SK-N-MC (cell line): ENCODE data around the gene HOXC12.
A peak's percentile ranks its signal among the peaks of the same experiment; 100 is the strongest.

ENCODE experiments used
- DNase-seq: peaks from one replicate; pipeline ENCODE4 v3.0.0-alpha.2; 2011; ENCODE audit warnings: low read depth, low spot score
- H3K27ac ChIP-seq: fragments of 200-600 bp; sonication (generic); 2 replicates; pipeline ENCODE4 v1.5.1; 2016; ENCODE audit warnings: mixed run types
- H3K36me3 ChIP-seq: fragments of 200-600 bp; sonication (generic); 2 replicates; pipeline ENCODE4 v1.6.1; 2017; ENCODE audit warnings: antibody characterized with exemption, low read length, mixed read lengths; ENCODE audit not compliant: insufficient read depth
- H3K4me3 ChIP-seq: fragments of 200-600 bp; sonication (generic); 2 replicates; pipeline ENCODE4 v1.5.1; 2016
- H3K9ac ChIP-seq: fragments of 200-600 bp; sonication (generic); 2 replicates; pipeline ENCODE4 v1.8.0; 2017; ENCODE audit warnings: mixed run types, mixed read lengths; ENCODE audit not compliant: insufficient read length
- H3K9me3 ChIP-seq: fragments of 200-600 bp; sonication (generic); 2 replicates; pipeline ENCODE4 v1.6.1; 2017; ENCODE audit warnings: low read depth, mild to moderate bottlenecking, antibody characterized with exemption, low read length, moderate library complexity, mixed read lengths
- EZH2 ChIP-seq: fragments of 200-600 bp; sonication (generic); IDR thresholded peaks from one replicate; pipeline ENCODE4 v1.6.1; 2017; ENCODE audit warnings: antibody characterized with exemption
- FOXP2 ChIP-seq: optimal IDR thresholded peaks from 2 replicates; pipeline ENCODE3; 2011; ENCODE audit warnings: mild to moderate bottlenecking, moderate library complexity; ENCODE audit not compliant: insufficient read depth; ENCODE audit errors: extremely low read length, control extremely low read depth
- POLR2AphosphoS5 ChIP-seq: IDR thresholded peaks from 2 replicates; pipeline ENCODE4 v1.6.1; 2012; ENCODE audit warnings: mild to moderate bottlenecking, low read depth, low read length, borderline replicate concordance

HOXC12 gene

GRCh38 chr12:53947743-53948142 lies 7.0 kb upstream of the HOXC12 start:
- peaks cover 8% of the 10 kb centered on the region; the same call in 1 of the 2 replicates for H3K36me3 ChIP-seq
- no peak for DNase-seq

GRCh38 chr12:53948650-53949593 lies 5.8 kb upstream of the HOXC12 start:
- TF ChIP-seq POLR2AphosphoS5 (no peak), EZH2 (no peak), FOXP2 (no peak)
- Histone ChIP-seq H3K27ac (peak overlapping the region; percentile 15; the same call in 1 of the 2 replicates), H3K36me3 (peaks cover 8% of the 10 kb centered on the region; the same call in 1 of the 2 replicates), H3K9ac (no peak overlapping the region), H3K4me3 (no peak overlapping the region), H3K9me3 (no peaks in the 10 kb centered on the region)
- no peak for DNase-seq

More at GRCh38 chr12:53947743-53948142, 7.0 kb upstream of the HOXC12 start:
- Histone ChIP-seq H3K4me3 (no peak overlapping the region), H3K9me3 (no peaks in the 10 kb centered on the region), H3K9ac (no peak overlapping the region), H3K27ac (no peak overlapping the region)
- no peak for TF ChIP-seq FOXP2
- TF ChIP-seq POLR2AphosphoS5 = no peak
- no peak for TF ChIP-seq EZH2

- no peak overlapping the region for H3K9ac ChIP-seq
- no peak overlapping the region for H3K4me3 ChIP-seq
- no peaks in the 10 kb centered on the region for H3K9me3 ChIP-seq
- no peak overlapping the region for H3K27ac ChIP-seq
- peaks cover 7% of the 10 kb centered on the region; the same call in 1 of the 2 replicates for H3K36me3 ChIP-seq
- no peak for TF ChIP-seq FOXP2
- no peak for TF ChIP-seq POLR2AphosphoS5
- TF ChIP-seq EZH2 = no peak
- no peak for DNase-seq
Observed at GRCh38 chr12:53949631-53950436, 4.9 kb upstream of the HOXC12 start.

- DNase-seq = no peak
- TF ChIP-seq FOXP2 (no peak), POLR2AphosphoS5 (no peak), EZH2 (no peak)
- H3K4me3 ChIP-seq = no peak overlapping the region
- no peaks in the 10 kb centered on the region for H3K9me3 ChIP-seq
- H3K36me3 ChIP-seq = peaks cover 5% of the 10 kb centered on the region; the same call in 1 of the 2 replicates
- no peak overlapping the region for H3K27ac ChIP-seq
- H3K9ac ChIP-seq = no peak overlapping the region
Observed at GRCh38 chr12:53950437-53950773, 4.3 kb upstream of the HOXC12 start.

GRCh38 chr12:53950789-53951576 lies 3.7 kb upstream of the HOXC12 start:
- H3K9me3 ChIP-seq = no peaks in the 10 kb centered on the region
- H3K27ac ChIP-seq = no peak overlapping the region
- no peak overlapping the region for H3K9ac ChIP-seq
- no peak for DNase-seq
- peaks cover 2% of the 10 kb centered on the region; the same call in 1 of the 2 replicates for H3K36me3 ChIP-seq
- H3K4me3 ChIP-seq = no peak overlapping the region
- no peak for TF ChIP-seq EZH2
- TF ChIP-seq POLR2AphosphoS5 = no peak
- no peak for TF ChIP-seq FOXP2

GRCh38 chr12:53951577-53952334 lies 2.9 kb upstream of the HOXC12 start:
- Histone ChIP-seq H3K4me3 (no peak overlapping the region), H3K27ac (no peak overlapping the region), H3K9ac (no peak overlapping the region), H3K9me3 (no peaks in the 10 kb centered on the region), H3K36me3 (no peaks in the 10 kb centered on the region)
- TF ChIP-seq EZH2 = no peak
- TF ChIP-seq POLR2AphosphoS5 = no peak
- TF ChIP-seq FOXP2 = no peak
- DNase-seq = no peak

- H3K9me3 ChIP-seq = no peaks in the 10 kb centered on the region
- no peaks in the 10 kb centered on the region for H3K36me3 ChIP-seq
- no peak for DNase-seq
- H3K9ac ChIP-seq = no peak overlapping the region
- no peak overlapping the region for H3K27ac ChIP-seq
- TF ChIP-seq POLR2AphosphoS5 (no peak), EZH2 (no peak), FOXP2 (no peak)
- H3K4me3 ChIP-seq = no peak overlapping the region
Observed at GRCh38 chr12:53952335-53952694, 2.4 kb upstream of the HOXC12 start.

- peak overlapping the region; percentile 74 for H3K27ac ChIP-seq
- H3K4me3 ChIP-seq = peak overlapping the region; percentile 42
Observed at GRCh38 chr12:53952871-53953734, 1.6 kb upstream of the HOXC12 start.

More at GRCh38 chr12:53952871-53953734, 1.6 kb upstream of the HOXC12 start:
- no peak for TF ChIP-seq EZH2
- no peak for DNase-seq
- Histone ChIP-seq H3K9ac (peak overlapping the region; percentile 9), H3K9me3 (no peaks in the 10 kb centered on the region), H3K36me3 (no peaks in the 10 kb centered on the region)
